ENCODE results near the gene ZNF280C. TPM values are rescaled to one million over a fixed set of nuclear protein-coding genes. Genes with fewer than 3 reads are reported as not detected.

The ZNF280C gene
- polyA plus RNA-seq (ENCODE audit: low read depth in 6 of 6) = 1 to 10 TPM; 3.0 to 6.9 (median 3.4) TPM

- peak within 1 kb of the TSS; percentile 82 to 95 (median 91) for H3K4me3 Mint-ChIP-seq
- H3K27me3 Mint-ChIP-seq = no peaks in the 10 kb centered on the region
- H3K36me3 Mint-ChIP-seq = no peaks in the 10 kb centered on the region
- peak; percentile 87 for DNase-seq
- ATAC-seq (ENCODE audit: low read depth in 2 of 2) = peak; percentile 87 to 89
- peaks cover 0 to 10% (median 5%) of the 10 kb centered on the region in 7 donors for H3K9me3 Mint-ChIP-seq
- H3K4me1 Mint-ChIP-seq = peaks cover 0 to 13% (median 3%) of the 10 kb centered on the region in 3 donors
- H3K27ac Mint-ChIP-seq = peak within 1 kb of the TSS; percentile 58 to 97 (median 87)
Observed at GRCh38 chrX:130268449-130269170, at the start of gene ZNF280C. TSS of gene ZNF280C (minus strand) at chrX:130268899. CDS start at chrX:130260449, 8,450 bp downstream.

DNA sequence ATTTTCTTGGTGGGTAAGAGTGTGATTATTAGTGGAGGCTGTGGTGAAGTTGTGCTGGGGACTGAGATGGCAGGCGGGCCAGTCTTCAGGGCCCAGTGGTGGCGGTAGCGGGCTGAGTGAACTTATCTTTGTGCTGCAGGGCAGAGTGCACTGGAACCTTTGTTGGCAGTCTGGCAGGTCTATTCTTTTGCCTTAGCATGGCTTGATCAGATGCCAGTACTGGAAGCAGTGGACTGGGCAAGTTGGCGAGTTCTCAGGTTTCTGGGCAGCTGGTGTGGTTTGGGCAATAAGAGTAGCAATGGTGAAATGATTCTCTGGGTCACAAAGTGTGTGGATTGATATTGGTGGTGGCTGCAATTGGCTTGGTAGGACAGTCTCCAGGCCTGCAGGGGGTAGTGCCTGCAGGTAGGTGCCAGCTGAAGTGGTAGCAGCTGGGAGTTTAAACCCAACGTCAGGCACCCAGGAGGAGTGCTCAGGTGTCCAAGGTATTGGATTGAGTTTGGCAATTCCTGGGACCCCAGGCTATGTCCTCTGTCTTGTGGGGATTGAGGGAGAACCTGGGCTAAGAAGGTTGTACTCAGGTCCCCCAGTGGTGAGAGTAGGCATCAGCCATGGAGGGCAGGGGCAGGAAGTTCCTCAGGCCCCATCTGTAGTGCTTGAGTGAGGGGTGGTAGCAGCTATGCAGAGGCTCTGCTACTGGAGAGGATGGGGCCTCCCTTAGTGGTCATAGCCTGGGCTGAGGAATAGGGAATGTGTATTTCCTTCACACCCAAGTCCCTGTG lies 36.1 kb upstream of the ZNF280C start:
- H3K36me3 Mint-ChIP-seq = no peaks in the 10 kb centered on the region
- peak overlapping the region in 1 of 8 donors; percentile 25 for H3K4me3 Mint-ChIP-seq
- no peak for ATAC-seq (ENCODE audit: low read depth in 2 of 2)
- H3K27ac Mint-ChIP-seq = peak overlapping the region in 2 of 6 donors; percentile 16 to 21
- DNase-seq = no peak
- peaks cover 0 to 7% (median 0%) of the 10 kb centered on the region in 3 donors for H3K27me3 Mint-ChIP-seq
- no peaks in the 10 kb centered on the region for H3K4me1 Mint-ChIP-seq
- H3K9me3 Mint-ChIP-seq = peaks cover 0 to 16% (median 3%) of the 10 kb centered on the region in 7 donors

- no peak overlapping the region for H3K4me3 Mint-ChIP-seq
- H3K36me3 Mint-ChIP-seq = no peaks in the 10 kb centered on the region
- H3K9me3 Mint-ChIP-seq = peaks cover 0 to 12% (median 3%) of the 10 kb centered on the region in 7 donors
- ATAC-seq (ENCODE audit: low read depth in 2 of 2) = no peak
- H3K4me1 Mint-ChIP-seq = no peaks in the 10 kb centered on the region
- H3K27ac Mint-ChIP-seq = no peak overlapping the region
- H3K27me3 Mint-ChIP-seq = peaks cover 0 to 7% (median 0%) of the 10 kb centered on the region in 3 donors
- DNase-seq = no peak
Observed at GRCh38 chrX:130301977-130302376, 33.3 kb upstream of the ZNF280C start.

- Mint-ChIP-seq H3K27me3 (peaks cover 0 to 7% (median 4%) of the 10 kb centered on the region in 3 donors), H3K4me3 (no peak overlapping the region), H3K9me3 (peaks cover 0 to 12% (median 2%) of the 10 kb centered on the region in 7 donors), H3K4me1 (no peaks in the 10 kb centered on the region), H3K36me3 (no peaks in the 10 kb centered on the region), H3K27ac (no peak overlapping the region)
- DNase-seq (no peak), ATAC-seq (ENCODE audit: low read depth in 2 of 2) (no peak)
Observed at GRCh38 chrX:130301405-130301804, 32.7 kb upstream of the ZNF280C start.

DNA sequence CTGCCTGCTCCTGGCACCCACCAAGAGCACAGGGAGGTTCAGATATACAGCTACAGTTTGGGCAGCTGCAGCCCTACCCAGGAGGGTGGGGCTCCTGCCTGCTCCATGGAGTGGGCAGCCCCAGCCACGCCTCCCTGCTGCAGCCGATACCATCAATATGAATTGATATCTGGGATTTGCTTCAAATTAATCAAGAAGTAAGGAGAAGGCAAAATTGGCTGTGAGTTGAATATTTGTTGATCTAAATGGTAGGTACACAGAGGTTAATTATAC lies 31.2 kb upstream of the ZNF280C start:
- Mint-ChIP-seq H3K9me3 (peaks cover 0 to 12% (median 2%) of the 10 kb centered on the region in 7 donors), H3K27ac (no peak overlapping the region), H3K27me3 (peaks cover 0 to 7% (median 4%) of the 10 kb centered on the region in 3 donors), H3K36me3 (no peaks in the 10 kb centered on the region), H3K4me1 (no peaks in the 10 kb centered on the region), H3K4me3 (no peak overlapping the region)
- no peak for ATAC-seq (ENCODE audit: low read depth in 2 of 2)
- DNase-seq = no peak

DNA sequence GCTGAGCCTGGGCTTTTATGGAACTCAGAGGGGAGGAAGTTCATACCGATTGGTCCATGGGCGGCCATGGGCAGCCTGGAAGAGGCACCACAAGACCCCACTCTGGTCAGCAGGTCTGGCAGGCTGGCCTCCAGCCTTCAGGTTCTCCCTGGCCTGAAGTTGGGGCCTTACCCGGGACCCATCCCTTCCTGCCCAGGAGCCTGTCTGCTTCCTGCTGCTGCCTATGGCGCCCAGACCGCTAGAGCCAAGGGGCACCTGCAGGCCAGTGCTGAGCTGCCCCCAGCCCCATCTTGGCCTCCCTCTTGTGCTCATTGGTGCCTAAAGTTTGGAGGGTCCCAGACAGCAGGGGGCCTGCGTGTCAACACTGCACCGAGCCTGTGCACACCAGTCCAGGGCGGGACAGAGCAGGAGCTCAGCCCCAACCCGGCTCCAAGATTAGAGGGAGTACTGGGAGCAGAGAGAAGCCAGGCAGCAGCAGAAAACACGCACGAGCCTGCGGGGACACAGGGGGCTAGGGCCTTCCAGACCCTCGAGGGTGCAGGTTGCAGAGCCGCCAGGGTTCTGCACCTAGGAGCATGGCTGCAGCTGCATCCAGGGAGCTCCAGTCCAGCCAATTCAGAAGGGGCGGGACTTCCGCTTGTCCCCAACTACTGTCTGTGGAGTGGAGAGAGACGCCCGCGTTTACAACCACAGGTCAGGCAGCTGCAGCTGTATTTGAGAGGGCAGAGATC lies 30.7 kb upstream of the ZNF280C start:
- no peaks in the 10 kb centered on the region for H3K36me3 Mint-ChIP-seq

DNA sequence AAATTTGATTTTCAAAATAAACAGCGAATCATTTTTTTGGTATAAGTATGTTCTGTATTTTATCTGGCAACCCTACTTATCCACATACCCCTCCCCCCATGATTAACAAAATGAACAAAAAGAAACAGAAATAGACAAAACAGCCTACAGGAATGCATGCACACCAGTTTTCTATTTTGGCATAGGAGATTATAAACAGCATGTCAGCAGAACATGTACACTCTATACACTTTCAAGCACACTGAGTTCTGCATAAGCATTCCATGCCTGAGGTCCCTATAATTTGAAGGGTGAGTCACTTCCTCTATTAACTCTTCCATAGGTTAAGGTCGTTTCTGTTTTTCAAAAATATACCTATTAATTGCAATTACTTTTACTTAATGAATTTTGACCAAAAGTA lies 28.0 kb upstream of the ZNF280C start:
- no peak overlapping the region for H3K27ac Mint-ChIP-seq
- DNase-seq (no peak), ATAC-seq (ENCODE audit: low read depth in 2 of 2) (no peak)
- peaks cover 0 to 22% (median 2%) of the 10 kb centered on the region in 7 donors for H3K9me3 Mint-ChIP-seq
- H3K27me3 Mint-ChIP-seq = peaks cover 0 to 4% (median 0%) of the 10 kb centered on the region in 3 donors
- H3K36me3 Mint-ChIP-seq = no peaks in the 10 kb centered on the region
- no peaks in the 10 kb centered on the region for H3K4me1 Mint-ChIP-seq
- no peak overlapping the region for H3K4me3 Mint-ChIP-seq

More for the DNA sequence above, 30.7 kb upstream of the ZNF280C start:
- Mint-ChIP-seq H3K4me3 (no peak overlapping the region), H3K27me3 (peaks cover 0 to 6% (median 4%) of the 10 kb centered on the region in 3 donors), H3K9me3 (peaks cover 0 to 12% (median 2%) of the 10 kb centered on the region in 7 donors), H3K4me1 (no peaks in the 10 kb centered on the region), H3K27ac (no peak overlapping the region)
- ATAC-seq (ENCODE audit: low read depth in 2 of 2) (no peak), DNase-seq (no peak)

GRCh38 chrX:130296297-130296678 lies 27.6 kb upstream of the ZNF280C start:
- Mint-ChIP-seq H3K36me3 (no peaks in the 10 kb centered on the region), H3K4me3 (no peak overlapping the region), H3K4me1 (no peaks in the 10 kb centered on the region), H3K27ac (no peak overlapping the region), H3K9me3 (peaks cover 0 to 22% (median 4%) of the 10 kb centered on the region in 7 donors), H3K27me3 (peaks cover 0 to 4% (median 0%) of the 10 kb centered on the region in 3 donors)
- DNase-seq (no peak), ATAC-seq (ENCODE audit: low read depth in 2 of 2) (no peak)

GRCh38 chrX:130295519-130296296 lies 27.0 kb upstream of the ZNF280C start:
- H3K9me3 Mint-ChIP-seq = peaks cover 0 to 18% (median 4%) of the 10 kb centered on the region in 7 donors
- no peak for DNase-seq
- peaks cover 0 to 4% (median 0%) of the 10 kb centered on the region in 3 donors for H3K27me3 Mint-ChIP-seq
- no peak overlapping the region for H3K4me3 Mint-ChIP-seq
- no peaks in the 10 kb centered on the region for H3K4me1 Mint-ChIP-seq
- no peaks in the 10 kb centered on the region for H3K36me3 Mint-ChIP-seq
- ATAC-seq (ENCODE audit: low read depth in 2 of 2) = no peak
- no peak overlapping the region for H3K27ac Mint-ChIP-seq

GRCh38 chrX:130287071-130287770 lies 18.5 kb upstream of the ZNF280C start:
- DNase-seq = no peak
- no peak for ATAC-seq (ENCODE audit: low read depth in 2 of 2)
- H3K4me3 Mint-ChIP-seq = no peak overlapping the region
- H3K27ac Mint-ChIP-seq = peak overlapping the region in 1 of 6 donors; percentile 56
- H3K9me3 Mint-ChIP-seq = peaks cover 0 to 11% (median 6%) of the 10 kb centered on the region in 7 donors
- H3K4me1 Mint-ChIP-seq = no peaks in the 10 kb centered on the region
- no peaks in the 10 kb centered on the region for H3K36me3 Mint-ChIP-seq
- H3K27me3 Mint-ChIP-seq = peaks cover 0 to 9% (median 7%) of the 10 kb centered on the region in 3 donors

- H3K27ac Mint-ChIP-seq = no peak overlapping the region
- peaks cover 0 to 10% (median 9%) of the 10 kb centered on the region in 3 donors for H3K27me3 Mint-ChIP-seq
- H3K36me3 Mint-ChIP-seq = no peaks in the 10 kb centered on the region
- H3K9me3 Mint-ChIP-seq = peaks cover 0 to 3% (median 0%) of the 10 kb centered on the region in 7 donors
- H3K4me1 Mint-ChIP-seq = no peaks in the 10 kb centered on the region
- DNase-seq (no peak), ATAC-seq (ENCODE audit: low read depth in 2 of 2) (no peak)
- no peak overlapping the region for H3K4me3 Mint-ChIP-seq
Observed at GRCh38 chrX:130285710-130286109, 17.0 kb upstream of the ZNF280C start.

DNA sequence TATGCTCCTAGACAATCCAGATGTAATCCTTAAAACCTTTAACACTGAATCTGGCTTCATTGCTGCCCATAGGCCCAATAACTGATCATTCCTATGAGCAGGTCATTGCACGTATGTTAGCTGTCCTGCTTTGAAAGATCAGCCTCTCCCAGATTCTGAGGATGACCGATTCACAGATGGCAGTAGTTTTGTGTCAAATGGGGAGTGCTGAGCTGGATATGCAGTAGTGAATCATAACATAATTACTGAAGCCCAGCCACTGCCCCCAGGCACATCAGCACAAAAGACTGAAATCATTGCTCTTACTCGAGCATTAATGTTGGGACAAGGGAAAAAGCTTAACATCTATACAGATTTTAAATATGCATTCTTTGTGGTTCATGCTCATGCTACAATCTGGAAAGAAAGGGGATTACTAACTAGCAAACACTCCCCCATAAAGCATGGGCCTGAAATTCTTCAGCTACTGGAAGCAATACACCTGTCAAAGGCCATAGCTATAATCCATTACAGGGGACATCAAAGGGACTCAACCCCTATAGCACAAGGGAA lies 16.4 kb upstream of the ZNF280C start:
- H3K36me3 Mint-ChIP-seq = no peaks in the 10 kb centered on the region

More for the DNA sequence above, 16.4 kb upstream of the ZNF280C start:
- H3K27ac Mint-ChIP-seq = no peak overlapping the region
- ATAC-seq (ENCODE audit: low read depth in 2 of 2) (no peak), DNase-seq (no peak)
- no peaks in the 10 kb centered on the region for H3K4me1 Mint-ChIP-seq
- peaks cover 0 to 3% (median 0%) of the 10 kb centered on the region in 7 donors for H3K9me3 Mint-ChIP-seq
- H3K4me3 Mint-ChIP-seq = no peak overlapping the region
- peaks cover 0 to 15% (median 6%) of the 10 kb centered on the region in 3 donors for H3K27me3 Mint-ChIP-seq

All from naive B cell (primary cell).